Hepatocyte (in vitro differentiated cells): ENCODE measurements around the gene RXRA.

ENCODE experiments used
- EZH2 ChIP-seq: fragments of 200-600 bp; sonication (generic); IDR thresholded peaks from 2 replicates; pipeline ENCODE4 v1.6.1; 2016; ENCODE audit warnings: antibody characterized with exemption, mild to moderate bottlenecking, borderline replicate concordance
- EZH2phosphoT487 ChIP-seq: fragments of 200-600 bp; sonication (generic); IDR thresholded peaks from one replicate; pipeline ENCODE4 v1.6.1; 2018; ENCODE audit warnings: antibody characterized with exemption, mild to moderate bottlenecking, low read depth, moderate library complexity; ENCODE audit not compliant: unreplicated experiment, severe bottlenecking
- TF ChIP-seq, protein P1 (sequence below): fragments of 200-600 bp; sonication (generic); IDR thresholded peaks from 2 replicates; pipeline ENCODE4 v1.5.1; 2016; ENCODE audit warnings: antibody characterized with exemption, mild to moderate bottlenecking; ENCODE audit not compliant: poor library complexity

DNA sequence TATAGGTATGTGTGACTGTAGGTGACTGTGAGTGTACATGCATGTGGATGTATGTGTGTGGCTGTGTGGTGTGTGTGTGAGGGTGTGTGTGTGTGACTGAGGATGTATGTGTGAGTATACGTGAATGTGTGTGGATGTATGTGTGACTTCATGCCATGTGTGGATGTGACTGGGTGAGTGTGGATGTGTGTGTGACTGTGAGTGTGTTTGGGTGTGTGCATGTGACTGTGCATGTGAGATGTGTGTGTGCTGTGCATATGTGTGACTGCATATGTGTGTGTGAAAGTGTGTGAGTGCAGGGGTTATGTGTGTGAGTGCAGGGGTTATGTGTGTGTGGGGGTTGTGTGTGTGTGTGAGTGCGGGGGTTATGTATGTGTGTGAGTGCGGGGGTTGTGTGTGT is 42.3 kb downstream of the RXRA start:
- TF ChIP-seq, protein P1, sequence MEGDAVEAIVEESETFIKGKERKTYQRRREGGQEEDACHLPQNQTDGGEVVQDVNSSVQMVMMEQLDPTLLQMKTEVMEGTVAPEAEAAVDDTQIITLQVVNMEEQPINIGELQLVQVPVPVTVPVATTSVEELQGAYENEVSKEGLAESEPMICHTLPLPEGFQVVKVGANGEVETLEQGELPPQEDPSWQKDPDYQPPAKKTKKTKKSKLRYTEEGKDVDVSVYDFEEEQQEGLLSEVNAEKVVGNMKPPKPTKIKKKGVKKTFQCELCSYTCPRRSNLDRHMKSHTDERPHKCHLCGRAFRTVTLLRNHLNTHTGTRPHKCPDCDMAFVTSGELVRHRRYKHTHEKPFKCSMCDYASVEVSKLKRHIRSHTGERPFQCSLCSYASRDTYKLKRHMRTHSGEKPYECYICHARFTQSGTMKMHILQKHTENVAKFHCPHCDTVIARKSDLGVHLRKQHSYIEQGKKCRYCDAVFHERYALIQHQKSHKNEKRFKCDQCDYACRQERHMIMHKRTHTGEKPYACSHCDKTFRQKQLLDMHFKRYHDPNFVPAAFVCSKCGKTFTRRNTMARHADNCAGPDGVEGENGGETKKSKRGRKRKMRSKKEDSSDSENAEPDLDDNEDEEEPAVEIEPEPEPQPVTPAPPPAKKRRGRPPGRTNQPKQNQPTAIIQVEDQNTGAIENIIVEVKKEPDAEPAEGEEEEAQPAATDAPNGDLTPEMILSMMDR = no peak
- TF ChIP-seq EZH2phosphoT487 (no peak), EZH2 (no peak)
